Measurements from ENCODE around the gene DBN1. TPM values are rescaled to one million over a fixed set of nuclear protein-coding genes. Genes with fewer than 3 reads are reported as not detected.
"Not testable (repeated sequence)": the region's sequence is repeated elsewhere in the genome, so short reads cannot be mapped to it uniquely, and the experiment has no call there.

The DBN1 gene
- total RNA-seq, 6 donors from 2014 or later = 17.0 to 55.6 (median 30.1) TPM

DNA sequence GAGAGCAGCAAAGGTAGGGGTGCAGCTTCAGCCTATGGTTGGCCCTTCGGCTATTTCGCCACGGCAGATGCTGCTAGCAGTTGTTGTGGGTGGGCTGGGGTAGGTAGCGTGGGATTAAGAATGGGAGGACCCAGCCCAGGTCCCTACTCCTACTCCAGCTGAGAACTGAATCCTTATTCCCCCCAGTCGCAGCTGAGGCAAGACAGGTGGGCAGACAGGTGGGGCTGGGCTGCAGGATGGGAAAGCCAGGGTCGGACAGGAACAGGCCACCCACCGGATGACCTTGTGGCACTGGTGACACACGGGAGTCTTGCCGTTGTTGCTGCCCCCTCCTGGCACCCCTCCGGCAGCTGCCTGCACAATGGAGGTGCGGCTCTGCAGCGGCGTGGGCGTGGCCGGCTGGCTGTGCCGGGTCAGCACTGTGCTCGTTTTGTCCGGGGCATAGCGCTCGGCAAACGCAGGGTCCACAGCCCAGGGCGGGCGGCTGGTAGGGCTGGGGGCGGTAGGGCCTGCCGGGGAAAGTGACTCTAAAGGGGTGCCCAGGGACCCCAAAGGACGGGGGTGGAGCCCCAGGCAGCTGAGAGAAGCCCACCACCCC lies 15.8 kb upstream of the DBN1 start:
- no peak overlapping the region for H3K4me3 ChIP-seq

DNA sequence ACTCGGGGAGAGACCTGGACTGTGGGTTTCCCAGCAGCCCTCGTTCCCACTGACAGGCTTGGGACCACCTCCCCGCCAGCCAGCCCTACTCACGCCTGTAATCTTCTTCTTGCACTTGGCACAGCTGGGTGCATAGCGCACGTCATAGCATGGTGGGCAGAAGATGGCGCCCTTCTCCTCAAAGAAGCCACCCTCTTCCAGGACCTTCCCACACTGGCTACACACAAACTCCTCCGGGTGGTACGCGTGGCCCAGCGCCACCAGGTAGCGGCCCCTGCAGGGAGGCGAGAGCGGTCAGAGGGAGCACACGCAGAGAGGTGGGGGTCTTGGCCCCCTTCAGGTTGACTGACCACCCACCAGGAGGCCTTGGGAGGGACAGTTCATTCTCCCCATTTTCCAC lies 14.5 kb upstream of the DBN1 start:
- peaks cover 4 to 88% (median 62%) of the 10 kb centered on the region in 4 donors for H3K36me3 ChIP-seq
- no peak for ATAC-seq (ENCODE audit: low FRiP score in 2 of 2)
- TF ChIP-seq POLR2A (IDR thresholded peaks at IDR 0.05) = no peak
- TF ChIP-seq, protein P1, sequence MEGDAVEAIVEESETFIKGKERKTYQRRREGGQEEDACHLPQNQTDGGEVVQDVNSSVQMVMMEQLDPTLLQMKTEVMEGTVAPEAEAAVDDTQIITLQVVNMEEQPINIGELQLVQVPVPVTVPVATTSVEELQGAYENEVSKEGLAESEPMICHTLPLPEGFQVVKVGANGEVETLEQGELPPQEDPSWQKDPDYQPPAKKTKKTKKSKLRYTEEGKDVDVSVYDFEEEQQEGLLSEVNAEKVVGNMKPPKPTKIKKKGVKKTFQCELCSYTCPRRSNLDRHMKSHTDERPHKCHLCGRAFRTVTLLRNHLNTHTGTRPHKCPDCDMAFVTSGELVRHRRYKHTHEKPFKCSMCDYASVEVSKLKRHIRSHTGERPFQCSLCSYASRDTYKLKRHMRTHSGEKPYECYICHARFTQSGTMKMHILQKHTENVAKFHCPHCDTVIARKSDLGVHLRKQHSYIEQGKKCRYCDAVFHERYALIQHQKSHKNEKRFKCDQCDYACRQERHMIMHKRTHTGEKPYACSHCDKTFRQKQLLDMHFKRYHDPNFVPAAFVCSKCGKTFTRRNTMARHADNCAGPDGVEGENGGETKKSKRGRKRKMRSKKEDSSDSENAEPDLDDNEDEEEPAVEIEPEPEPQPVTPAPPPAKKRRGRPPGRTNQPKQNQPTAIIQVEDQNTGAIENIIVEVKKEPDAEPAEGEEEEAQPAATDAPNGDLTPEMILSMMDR (IDR thresholded peaks at IDR 0.05) = no peak
- TF ChIP-seq EP300 (IDR thresholded peaks at IDR 0.05) = no peak
- TF ChIP-seq POLR2AphosphoS5 (IDR thresholded peaks at IDR 0.05) = no peak

More for the DNA sequence above, 15.8 kb upstream of the DBN1 start:
- Histone ChIP-seq H3K27ac (no peak overlapping the region), H3K27me3 (no peaks in the 10 kb centered on the region), H3K9me3 (no peaks in the 10 kb centered on the region), H3K4me1 (peaks cover 14 to 34% (median 18%) of the 10 kb centered on the region in 4 donors), H3K36me3 (peaks cover 4 to 79% (median 55%) of the 10 kb centered on the region in 4 donors)
- no peak for TF ChIP-seq POLR2A (IDR thresholded peaks at IDR 0.05)
- no peak for TF ChIP-seq EP300 (IDR thresholded peaks at IDR 0.05)
- TF ChIP-seq POLR2AphosphoS5 (IDR thresholded peaks at IDR 0.05) = no peak
- TF ChIP-seq, protein P1 (IDR thresholded peaks at IDR 0.05) = no peak
- DNase-seq = peak in 1 of 2 donors; percentile 84
- 78 to 82% methylated on average over 8 to 25 of the region's 26 CpGs for WGBS, 2 donors
- ATAC-seq (ENCODE audit: low FRiP score in 2 of 2) = no peak

DNA sequence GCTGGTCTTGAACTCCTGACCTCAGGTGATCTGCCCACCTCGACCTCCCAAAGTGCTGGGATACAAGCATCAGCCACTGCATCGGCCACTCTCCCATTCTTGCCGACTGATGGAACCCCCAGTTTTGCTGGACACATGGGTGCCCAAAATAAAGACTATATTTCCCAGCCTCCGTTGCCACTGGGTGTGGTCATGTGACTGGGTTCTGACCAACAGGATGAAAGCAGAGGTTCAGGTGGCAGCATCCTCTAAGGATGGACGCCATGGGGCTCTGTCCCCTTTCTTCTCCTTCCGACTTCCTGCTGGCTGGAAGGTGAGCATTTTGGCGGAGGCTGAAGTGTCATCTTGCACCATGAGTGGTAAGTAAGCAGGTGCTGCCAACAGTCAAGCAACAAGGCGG lies 13.7 kb upstream of the DBN1 start:
- H3K4me1 ChIP-seq = peaks cover 0 to 13% (median 3%) of the 10 kb centered on the region in 4 donors
- no peak for DNase-seq
- TF ChIP-seq POLR2AphosphoS5 (IDR thresholded peaks at IDR 0.05) = no peak
- no peak for TF ChIP-seq POLR2A (IDR thresholded peaks at IDR 0.05)
- H3K9me3 ChIP-seq = no peaks in the 10 kb centered on the region
- peaks cover 4 to 88% (median 60%) of the 10 kb centered on the region in 4 donors for H3K36me3 ChIP-seq
- no peak overlapping the region for H3K4me3 ChIP-seq
- H3K27ac ChIP-seq = no peak overlapping the region
- WGBS, 2 donors = 92 to 95% methylated on average over 8 of the region's 8 CpGs
- no peaks in the 10 kb centered on the region for H3K27me3 ChIP-seq
- no peak for ATAC-seq (ENCODE audit: low FRiP score in 2 of 2)

More for the DNA sequence above, 14.5 kb upstream of the DBN1 start:
- Histone ChIP-seq H3K4me3 (no peak overlapping the region), H3K27me3 (no peaks in the 10 kb centered on the region), H3K4me1 (peaks cover 2 to 21% (median 7%) of the 10 kb centered on the region in 4 donors), H3K27ac (no peak overlapping the region), H3K9me3 (no peaks in the 10 kb centered on the region)
- 89 to 91% methylated on average over 12 to 15 of the region's 15 CpGs for WGBS, 2 donors
- peak in 1 of 2 donors; percentile 59 for DNase-seq

DNA sequence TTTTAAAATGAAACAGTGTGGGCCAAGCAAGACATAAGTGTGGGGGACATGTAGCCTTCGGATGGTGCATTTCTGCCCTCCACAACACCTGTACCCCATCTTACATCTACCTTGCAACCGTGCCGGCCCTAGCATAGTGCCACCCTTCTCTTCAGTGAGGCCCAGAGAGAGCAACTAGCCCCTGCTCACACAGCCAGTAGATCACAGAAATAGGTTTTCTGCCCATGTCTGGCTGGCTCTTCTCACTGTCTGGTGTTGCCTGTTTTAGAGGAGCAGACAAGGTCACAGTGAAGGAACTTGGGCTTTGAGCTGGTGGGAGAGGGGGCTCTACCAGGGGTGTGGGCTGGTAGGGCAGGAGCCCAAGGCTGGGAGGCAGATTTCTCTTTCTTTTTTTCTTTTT lies 12.8 kb upstream of the DBN1 start:
- Histone ChIP-seq H3K4me1 (peaks cover 0 to 4% (median 0%) of the 10 kb centered on the region in 4 donors), H3K4me3 (no peak overlapping the region), H3K27me3 (no peaks in the 10 kb centered on the region), H3K27ac (no peak overlapping the region), H3K36me3 (peaks cover 4 to 87% (median 57%) of the 10 kb centered on the region in 4 donors), H3K9me3 (no peaks in the 10 kb centered on the region)
- DNase-seq (no peak), ATAC-seq (ENCODE audit: low FRiP score in 2 of 2) (no peak)
- no peak for TF ChIP-seq POLR2AphosphoS5 (IDR thresholded peaks at IDR 0.05)
- TF ChIP-seq POLR2A (IDR thresholded peaks at IDR 0.05) = no peak
- TF ChIP-seq, protein P1 (IDR thresholded peaks at IDR 0.05) = no peak
- no peak for TF ChIP-seq EP300 (IDR thresholded peaks at IDR 0.05)
- 93% methylated on average over 3 of the region's 3 CpGs for WGBS, 2 donors

DNA sequence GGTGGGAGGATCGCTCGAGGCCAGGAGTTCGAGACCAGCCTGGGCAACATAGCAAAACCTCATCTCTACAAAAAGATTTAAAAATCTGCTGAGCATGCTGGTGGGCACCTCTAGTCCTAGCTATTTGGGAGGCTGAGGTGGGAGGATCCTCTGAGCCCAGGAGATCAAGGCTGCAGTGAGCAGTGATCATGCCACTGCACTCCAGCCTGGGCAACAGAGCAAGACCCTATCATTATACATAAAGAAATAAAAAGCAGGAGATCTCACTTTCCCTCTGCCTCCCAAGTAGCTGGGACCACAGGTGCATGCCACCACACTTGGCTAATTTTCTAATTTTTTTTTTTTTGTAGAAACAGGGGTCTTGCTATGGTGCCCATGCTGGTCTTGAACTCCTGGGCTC lies 12.3 kb upstream of the DBN1 start:
- DNase-seq; H3K9me3 ChIP-seq; H3K4me1 ChIP-seq; H3K27me3 ChIP-seq; H3K27ac ChIP-seq; H3K4me3 ChIP-seq; ATAC-seq (ENCODE audit: low FRiP score in 2 of 2): not testable (repeated sequence)
- peaks cover 4 to 83% (median 52%) of the 10 kb centered on the region in 4 donors for H3K36me3 ChIP-seq
- 91 to 100% methylated on average over 3 of the region's 3 CpGs for WGBS, 2 donors
